A673 (cell line): ENCODE measurements around the gene MFSD11. TPM values are rescaled to one million over a fixed set of nuclear protein-coding genes. Genes with fewer than 3 reads are reported as not detected.

Experiments
- BruUV-seq: library from RNA; stranded (reverse); fragments of 400-500 nt; replicated peaks from 2 replicates; lab custom pipeline; 2021; lab: Mats Ljungman, UMichigan
- CTCF ChIA-PET: fragments of 300-600 bp; sonication (Branson Sonifier 250); formaldehyde crosslinking; loops from one replicate; lab custom pipeline; 2022; ENCODE audit warnings: antibody characterized with exemption; lab: Charles Lee
- POLR2A ChIA-PET: fragments of 300-600 bp; sonication (Branson Sonifier 250); formaldehyde crosslinking; loops from one replicate; lab custom pipeline; 2022; ENCODE audit warnings: antibody characterized with exemption; ENCODE audit not compliant: low non-redundant PET; lab: Charles Lee
- DNase-seq: peaks from one replicate; pipeline ENCODE4 v3.0.0-alpha.2; 2015; ENCODE audit warnings: low spot score
- H3K27ac ChIP-seq: fragments of 200-600 bp; sonication (generic); 2 replicates; pipeline ENCODE4 v1.5.1; 2016; ENCODE audit warnings: mixed run types, low read depth, mild to moderate bottlenecking, mixed read lengths, antibody characterized with exemption, low read length; ENCODE audit not compliant: poor library complexity, severe bottlenecking
- H3K27me3 ChIP-seq: fragments of 200-600 bp; sonication (generic); replicated peaks from 2 replicates; pipeline ENCODE4 v1.6.1; 2017; ENCODE audit warnings: mixed run types, low read depth, mild to moderate bottlenecking, mixed read lengths, antibody characterized with exemption, low read length; ENCODE audit not compliant: insufficient read depth, poor library complexity
- H3K36me3 ChIP-seq: fragments of 200-600 bp; sonication (generic); 2 replicates; pipeline ENCODE4 v1.6.1; 2016; ENCODE audit warnings: mixed run types, mild to moderate bottlenecking, mixed read lengths, antibody characterized with exemption, low read length; ENCODE audit not compliant: insufficient read depth, poor library complexity, severe bottlenecking
- H3K4me1 ChIP-seq: fragments of 200-600 bp; sonication (generic); 2 replicates; pipeline ENCODE4 v1.6.1; 2017; ENCODE audit warnings: mixed run types, mild to moderate bottlenecking, mixed read lengths, antibody characterized with exemption, low read length; ENCODE audit not compliant: insufficient read depth, poor library complexity, severe bottlenecking
- H3K4me3 ChIP-seq: fragments of 200-600 bp; sonication (generic); 2 replicates; pipeline ENCODE4 v1.5.1; 2016; ENCODE audit warnings: low read depth, mixed run types, mild to moderate bottlenecking, mixed read lengths, low read length; ENCODE audit not compliant: poor library complexity, severe bottlenecking
- H3K9me3 ChIP-seq: fragments of 200-600 bp; sonication (generic); 2 replicates; pipeline ENCODE4 v1.6.1; 2016; ENCODE audit warnings: mixed run types, low read depth, mild to moderate bottlenecking, mixed read lengths, antibody characterized with exemption, low read length; ENCODE audit not compliant: poor library complexity, severe bottlenecking
- EZH2 ChIP-seq: fragments of 200-600 bp; sonication (generic); IDR thresholded peaks from 2 replicates; pipeline ENCODE4 v1.6.1; 2017; ENCODE audit warnings: borderline replicate concordance, low read depth, mild to moderate bottlenecking, mixed read lengths, antibody characterized with exemption, low read length; ENCODE audit not compliant: poor library complexity, severe bottlenecking
- intact Hi-C: fragments of 100-400 bp; cut with micrococcal nuclease; formaldehyde crosslinking; loops from one replicate; pipeline ENCODE4 v1.10.0; 2022; ENCODE audit not compliant: unreplicated experiment
- total RNA-seq: library from RNA; stranded (reverse); gene quantifications from 2 replicates; pipeline ENCODE4 v1.2.3, GENCODE V29; 2021
- TF ChIP-seq, protein P1 (sequence below): fragments of 300-800, 200-600 bp; sonication (generic); conservative IDR thresholded peaks from 2 replicates; pipeline ENCODE4 v1.5.1; 2017; ENCODE audit warnings: low read depth, mild to moderate bottlenecking, antibody characterized with exemption, low read length, moderate library complexity, mixed read lengths

The MFSD11 gene
- total RNA-seq, 1 experiment from 2014 or later: 38.8 TPM

GRCh38 chr17:76720211-76720610 is 17.7 kb upstream of the MFSD11 start:
- BruUV-seq: no TSS peak
- H3K36me3 ChIP-seq: peaks cover 80% of the 10 kb centered on the region
- DNase-seq: no peak

DNA sequence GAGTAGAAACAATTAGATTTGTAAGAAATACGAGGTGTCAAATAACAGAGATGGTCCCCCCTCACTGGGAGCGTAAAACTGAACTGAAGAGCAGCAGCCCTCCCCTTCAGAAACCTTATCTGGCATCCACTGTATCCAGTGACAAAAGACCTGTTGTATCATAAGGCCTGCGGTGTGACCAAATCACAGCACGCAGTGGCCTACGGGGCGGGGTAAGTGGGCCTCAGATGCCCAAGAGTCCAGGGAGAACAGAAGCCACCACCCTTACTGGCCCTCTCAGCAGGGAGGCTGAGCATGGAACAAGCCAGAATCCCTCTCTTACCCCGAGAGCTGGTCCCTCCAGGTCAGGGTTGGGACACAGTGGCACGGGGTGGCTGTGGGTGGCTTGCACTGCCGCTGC is 17.0 kb upstream of the MFSD11 start:
- TF ChIP-seq EZH2: no peak
- TF ChIP-seq, protein P1, sequence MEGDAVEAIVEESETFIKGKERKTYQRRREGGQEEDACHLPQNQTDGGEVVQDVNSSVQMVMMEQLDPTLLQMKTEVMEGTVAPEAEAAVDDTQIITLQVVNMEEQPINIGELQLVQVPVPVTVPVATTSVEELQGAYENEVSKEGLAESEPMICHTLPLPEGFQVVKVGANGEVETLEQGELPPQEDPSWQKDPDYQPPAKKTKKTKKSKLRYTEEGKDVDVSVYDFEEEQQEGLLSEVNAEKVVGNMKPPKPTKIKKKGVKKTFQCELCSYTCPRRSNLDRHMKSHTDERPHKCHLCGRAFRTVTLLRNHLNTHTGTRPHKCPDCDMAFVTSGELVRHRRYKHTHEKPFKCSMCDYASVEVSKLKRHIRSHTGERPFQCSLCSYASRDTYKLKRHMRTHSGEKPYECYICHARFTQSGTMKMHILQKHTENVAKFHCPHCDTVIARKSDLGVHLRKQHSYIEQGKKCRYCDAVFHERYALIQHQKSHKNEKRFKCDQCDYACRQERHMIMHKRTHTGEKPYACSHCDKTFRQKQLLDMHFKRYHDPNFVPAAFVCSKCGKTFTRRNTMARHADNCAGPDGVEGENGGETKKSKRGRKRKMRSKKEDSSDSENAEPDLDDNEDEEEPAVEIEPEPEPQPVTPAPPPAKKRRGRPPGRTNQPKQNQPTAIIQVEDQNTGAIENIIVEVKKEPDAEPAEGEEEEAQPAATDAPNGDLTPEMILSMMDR: no peak
- CTCF ChIA-PET: no interaction called here
- no peak overlapping the region for H3K4me3 ChIP-seq
- BruUV-seq: no TSS peak
- POLR2A ChIA-PET: no interaction called here
- DNase-seq: no peak
- H3K36me3 ChIP-seq: peaks cover 80% of the 10 kb centered on the region
- H3K27ac ChIP-seq: no peak overlapping the region
- H3K4me1 ChIP-seq: peaks cover 25% of the 10 kb centered on the region
- H3K27me3 ChIP-seq: no peaks in the 10 kb centered on the region
- intact Hi-C loops: no loop called here
- H3K9me3 ChIP-seq: no peaks in the 10 kb centered on the region

More at GRCh38 chr17:76720211-76720610, 17.7 kb upstream of the MFSD11 start:
- Histone ChIP-seq H3K4me1 (peaks cover 32% of the 10 kb centered on the region), H3K4me3 (no peak overlapping the region), H3K27me3 (no peaks in the 10 kb centered on the region), H3K9me3 (no peaks in the 10 kb centered on the region), H3K27ac (no peak overlapping the region)
- CTCF ChIA-PET: no interaction called here
- intact Hi-C loops: no loop called here
- POLR2A ChIA-PET: no interaction called here
- TF ChIP-seq, protein P1: no peak
- no peak for TF ChIP-seq EZH2

DNA sequence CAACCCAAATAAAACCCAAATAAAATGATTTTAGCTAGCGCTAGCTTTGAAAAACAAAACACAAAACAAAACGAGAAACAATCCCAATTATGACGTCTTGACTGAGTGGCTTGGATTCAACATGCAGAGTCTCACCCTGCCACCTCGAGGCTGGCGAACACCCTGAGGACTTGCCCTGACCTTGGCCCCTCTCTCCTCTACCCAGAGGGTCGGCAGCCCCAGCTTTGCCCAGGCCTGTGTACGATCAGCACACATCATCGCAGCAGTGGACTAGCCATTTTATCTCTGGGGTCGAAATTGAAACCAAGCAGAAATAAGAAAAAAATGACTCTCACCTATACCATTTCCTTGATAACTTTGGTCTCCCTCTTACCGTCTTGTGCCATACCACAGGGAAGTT is 16.5 kb upstream of the MFSD11 start:
- H3K27me3 ChIP-seq: no peaks in the 10 kb centered on the region
- H3K4me3 ChIP-seq: no peak overlapping the region
- H3K36me3 ChIP-seq: peaks cover 80% of the 10 kb centered on the region
- DNase-seq: no peak
- no TSS peak for BruUV-seq
- TF ChIP-seq, protein P1: no peak
- no peak for TF ChIP-seq EZH2
- H3K27ac ChIP-seq: no peak overlapping the region
- ChIA-PET POLR2A (no interaction called here), CTCF (no interaction called here)
- H3K9me3 ChIP-seq: no peaks in the 10 kb centered on the region
- intact Hi-C loops: no loop called here
- H3K4me1 ChIP-seq: peaks cover 19% of the 10 kb centered on the region
